Gastrocnemius medialis (tissue), 4 donors: Measurements from ENCODE around the gene XPNPEP3. TPM values are rescaled to one million over a fixed set of nuclear protein-coding genes. Genes with fewer than 3 reads are reported as not detected.
A peak's percentile ranks its signal among the peaks of the same experiment; 100 is the strongest.

ENCODE experiments used
- ATAC-seq, 2 donors: fragments of 150-250 bp; one replicate each; pipeline ENCODE4 v1.9.1; 2016
- DNase-seq, 2 donors: peaks; one replicate each; pipeline ENCODE4 v3.0.0-alpha.2; 2019
- H3K27ac ChIP-seq, 4 donors: fragments of 200-600 bp; sonication (generic); 1 replicate in 1 of 4; 2 replicates in 3 of 4; pipeline ENCODE4 v1.5.1; 2016 to 2018; ENCODE audit warnings: mild to moderate bottlenecking in 2 of 4, moderate library complexity in 1 of 4
- H3K27me3 ChIP-seq, 3 donors: fragments of 200-600 bp; sonication (generic) in 2 of 3; 1 replicate in 1 of 3; 2 replicates in 2 of 3; pipeline versions ENCODE4 v1.5.1 to v1.6.0; 2016 to 2019; ENCODE audit warnings: mild to moderate bottlenecking in 1 of 3, moderate library complexity in 1 of 3
- H3K36me3 ChIP-seq, 2 donors: fragments of 200-600 bp; sonication (generic) in 1 of 2; one replicate each; pipeline ENCODE4 v1.5.1; 2017 to 2018
- H3K4me1 ChIP-seq, 2 donors: fragments of 200-600 bp; sonication (generic) in 1 of 2; one replicate each; pipeline ENCODE4 v1.5.1; 2016 to 2017; ENCODE audit warnings: mild to moderate bottlenecking in 2 of 2
- H3K4me3 ChIP-seq, 4 donors: fragments of 200-600 bp; sonication (generic) in 3 of 4; 1 replicate in 1 of 4; 2 replicates in 3 of 4; pipeline ENCODE4 v1.5.1; 2016 to 2019; ENCODE audit warnings: mild to moderate bottlenecking in 2 of 4
- H3K9me3 ChIP-seq, 3 donors: fragments of 200-600 bp; sonication (generic) in 2 of 3; 1 replicate in 1 of 3; 2 replicates in 2 of 3; pipeline ENCODE4 v1.5.1; 2016 to 2019
- CTCF ChIP-seq, 5 experiments: fragments of 450-650 bp in 3 of 5; fragments of 200-600 bp in 2 of 5; sonication (generic) in 2 of 5; IDR thresholded peaks in 4 of 5; conservative IDR thresholded peaks in 1 of 5; 1 replicate in 4 of 5; 2 replicates in 1 of 5; pipeline ENCODE4 v1.5.1; 2016 to 2019; ENCODE audit warnings: antibody characterized with exemption in 5 of 5, mild to moderate bottlenecking in 3 of 5, moderate library complexity in 3 of 5
- POLR2A ChIP-seq, 2 donors: fragments of 450-650 bp; IDR thresholded peaks; one replicate each; pipeline ENCODE4 v1.6.1; 2017; ENCODE audit warnings: antibody characterized with exemption in 2 of 2, mild to moderate bottlenecking in 2 of 2, moderate library complexity in 2 of 2
- in situ Hi-C, 4 donors: fragments of 200-750 bp; cut with MboI; loops; one replicate each; pipeline versions ENCODE4 v1.15.0 to v1.8.0; 2017; ENCODE audit warnings: low sequenced_read_pairs in 4 of 4
- intact Hi-C: fragments of 100-400 bp; cut with DNase I; formaldehyde crosslinking; loops from one replicate; pipeline ENCODE4 v1.15.1; 2023; ENCODE audit warnings: low total_unique reads
- total RNA-seq, 4 donors: library from RNA; depleted of rRNA; stranded (reverse); fragments of >200 nt; gene quantifications; one replicate each; pipeline versions ENCODE4 v1.1.0 to v1.2.3, GENCODE V29; 2016

The XPNPEP3 gene
- total RNA-seq, 4 donors from 2014 or later: 3.6 to 12.4 (median 7.4) TPM

- peak overlapping the region; percentile 27 to 97 (median 68) for H3K27ac ChIP-seq
- no peak for TF ChIP-seq CTCF (IDR thresholded peaks at IDR 0.05 in 4 of 5, conservative IDR thresholded peaks at IDR 0.05 in 1 of 5)
- TF ChIP-seq POLR2A (IDR thresholded peaks at IDR 0.05): no peak
- ATAC-seq: no peak
- in situ Hi-C loops: loop anchor here in 2 of 4 donors (5.0 to 10.0 kb wide), 3 partner anchors 69 to 134 kb away; no protein-coding TSS in a partner anchor
- H3K4me3 ChIP-seq: no peak overlapping the region
- no peaks in the 10 kb centered on the region for H3K9me3 ChIP-seq
- DNase-seq: no peak
- no peaks in the 10 kb centered on the region for H3K27me3 ChIP-seq
- peaks cover 24 to 30% of the 10 kb centered on the region in 2 donors for H3K4me1 ChIP-seq
- H3K36me3 ChIP-seq: peaks cover 0 to 21% of the 10 kb centered on the region in 2 donors
- intact Hi-C loops: loop anchor here (5.0 kb wide), 1 partner anchor 229 kb away; no protein-coding TSS in a partner anchor
These were observed 96.5 kb downstream of the XPNPEP3 start for GRCh38 chr22:40953471-40953870.

GRCh38 chr22:40954113-40954512, 97.2 kb downstream of the XPNPEP3 start:
- TF ChIP-seq CTCF (IDR thresholded peaks at IDR 0.05 in 4 of 5, conservative IDR thresholded peaks at IDR 0.05 in 1 of 5) (no peak), POLR2A (IDR thresholded peaks at IDR 0.05) (no peak)
- Histone ChIP-seq H3K27ac (peak overlapping the region; percentile 27 to 97 (median 68)), H3K9me3 (no peaks in the 10 kb centered on the region), H3K27me3 (no peaks in the 10 kb centered on the region), H3K4me3 (no peak overlapping the region), H3K4me1 (peaks cover 24 to 30% of the 10 kb centered on the region in 2 donors), H3K36me3 (peaks cover 0 to 26% of the 10 kb centered on the region in 2 donors)
- DNase-seq (no peak), ATAC-seq (no peak)
- intact Hi-C loops (loop anchor here (5.0 kb wide), 1 partner anchor 228 kb away; no protein-coding TSS in a partner anchor), in situ Hi-C loops (loop anchor here in 2 of 4 donors (5.0 to 10.0 kb wide), 3 partner anchors 68 to 133 kb away; no protein-coding TSS in a partner anchor)

- no peaks in the 10 kb centered on the region for H3K27me3 ChIP-seq
- ATAC-seq (no peak), DNase-seq (no peak)
- in situ Hi-C loops (loop anchor here in 2 of 4 donors (5.0 to 10.0 kb wide), 2 partner anchors 129 to 142 kb away; no protein-coding TSS in a partner anchor), intact Hi-C loops (no loop called here)
- peaks cover 0 to 28% of the 10 kb centered on the region in 2 donors for H3K36me3 ChIP-seq
- no peak for TF ChIP-seq POLR2A (IDR thresholded peaks at IDR 0.05)
- no peak for TF ChIP-seq CTCF (IDR thresholded peaks at IDR 0.05 in 4 of 5, conservative IDR thresholded peaks at IDR 0.05 in 1 of 5)
- H3K27ac ChIP-seq: no peak overlapping the region
- no peaks in the 10 kb centered on the region for H3K9me3 ChIP-seq
- H3K4me1 ChIP-seq: peaks cover 24 to 30% of the 10 kb centered on the region in 2 donors
- H3K4me3 ChIP-seq: no peak overlapping the region
These were observed 98.6 kb downstream of the XPNPEP3 start for GRCh38 chr22:40955571-40955970.

- Histone ChIP-seq H3K9me3 (no peaks in the 10 kb centered on the region), H3K4me1 (peaks cover 18 to 22% of the 10 kb centered on the region in 2 donors), H3K27ac (no peak overlapping the region), H3K27me3 (no peaks in the 10 kb centered on the region), H3K36me3 (peaks cover 0 to 34% of the 10 kb centered on the region in 2 donors), H3K4me3 (no peak overlapping the region)
- in situ Hi-C loops: loop anchor here in 2 of 4 donors (5.0 to 10.0 kb wide), 2 partner anchors 127 to 140 kb away; no protein-coding TSS in a partner anchor
- ATAC-seq: no peak
- intact Hi-C loops: no loop called here
- no peak for DNase-seq
- no peak for TF ChIP-seq POLR2A (IDR thresholded peaks at IDR 0.05)
These were observed 100.7 kb downstream of the XPNPEP3 start for GRCh38 chr22:40957601-40958000.

GRCh38 chr22:40958299-40958698, 101.4 kb downstream of the XPNPEP3 start:
- DNase-seq (no peak), ATAC-seq (no peak)
- Histone ChIP-seq H3K27ac (no peak overlapping the region), H3K36me3 (peaks cover 0 to 34% of the 10 kb centered on the region in 2 donors), H3K27me3 (no peaks in the 10 kb centered on the region), H3K4me3 (no peak overlapping the region), H3K4me1 (peaks cover 11 to 15% of the 10 kb centered on the region in 2 donors), H3K9me3 (no peaks in the 10 kb centered on the region)
- in situ Hi-C loops: loop anchor here in 2 of 4 donors (5.0 to 10.0 kb wide), 2 partner anchors 127 to 139 kb away; no protein-coding TSS in a partner anchor
- TF ChIP-seq POLR2A (IDR thresholded peaks at IDR 0.05) (no peak), CTCF (IDR thresholded peaks at IDR 0.05 in 4 of 5, conservative IDR thresholded peaks at IDR 0.05 in 1 of 5) (no peak)
- intact Hi-C loops: no loop called here
